ENCODE measurements around the gene TMEM245.

Gene TMEM245

DNA sequence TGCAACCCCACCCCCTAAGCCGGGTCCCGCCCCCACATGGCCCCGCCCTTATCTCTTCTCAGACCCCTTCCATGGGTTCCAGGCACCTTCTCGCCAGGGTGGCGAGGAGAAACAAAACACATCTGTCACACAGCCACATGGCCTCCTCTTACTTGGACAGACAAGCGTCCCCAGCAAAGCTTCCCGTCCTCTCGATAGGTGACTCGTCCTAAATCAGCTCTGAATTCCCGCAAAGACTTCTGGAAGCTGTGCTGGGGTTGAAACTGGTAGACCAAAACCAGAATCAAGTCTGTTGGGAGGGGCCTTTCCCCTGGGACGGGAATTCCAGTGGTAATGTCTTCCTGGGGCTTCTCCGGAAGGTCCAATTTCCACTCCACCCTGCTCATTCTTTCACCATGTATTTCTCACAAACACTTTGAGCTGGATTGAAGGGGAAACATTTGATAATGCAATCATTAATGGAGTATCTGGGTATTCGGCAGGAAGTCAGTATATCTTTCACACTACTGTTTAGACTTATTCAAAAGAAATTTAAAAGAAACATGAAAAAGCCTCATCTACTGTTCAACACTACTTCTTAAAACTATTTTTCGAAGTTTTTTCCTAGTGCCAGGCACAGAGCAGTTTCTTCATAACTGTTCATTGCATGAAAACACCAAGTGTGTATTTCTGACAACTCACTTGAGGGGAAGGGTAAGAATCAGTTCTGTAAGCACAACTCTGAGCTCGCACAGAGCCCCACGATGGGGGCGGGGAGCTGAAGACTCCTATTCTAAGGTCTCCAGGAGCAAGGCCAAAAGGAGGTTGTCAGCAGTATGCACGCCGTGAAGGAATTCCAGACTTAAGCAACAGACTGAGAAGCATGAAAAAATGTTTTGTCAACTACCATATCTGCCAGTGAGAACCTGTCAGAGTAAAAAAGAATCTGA, 105.8 kb downstream of the TMEM245 start:
- Histone ChIP-seq H3K9me3 (ENCODE audit: control extremely low read depth in 1 of 5, control insufficient read depth in 4 of 5, insufficient read depth in 2 of 5, low read depth in 1 of 5, low read length in 4 of 5) (no peaks in the 10 kb centered on the region), H3K27ac (ENCODE audit: insufficient read depth in 1 of 2, low read depth in 1 of 2, low read length in 2 of 2, poor library complexity in 1 of 2, severe bottlenecking in 2 of 2) (no peak overlapping the region), H3K4me3 (ENCODE audit: control insufficient read depth in 1 of 7, extremely low read depth in 1 of 7, insufficient read depth in 4 of 7, low read depth in 2 of 7, low read length in 6 of 7) (peak overlapping the region; percentile 4 to 83 (median 52)), H3K4me1 (ENCODE audit: control extremely low read depth in 1 of 4, control insufficient read depth in 4 of 4, insufficient read depth in 4 of 4, low read length in 3 of 4) (peaks cover 9 to 24% (median 14%) of the 10 kb centered on the region in 4 experiments), H3K27me3 (replicated peaks in 2 of 5; ENCODE audit: control insufficient read depth in 4 of 5, insufficient read depth in 5 of 5, low read length in 4 of 5) (peaks cover 0 to 9% (median 0%) of the 10 kb centered on the region in 5 experiments), H3K36me3 (ENCODE audit: control insufficient read depth in 4 of 4, insufficient read depth in 4 of 4, low read length in 3 of 4) (peaks cover 0 to 4% (median 3%) of the 10 kb centered on the region in 4 experiments)
- ChIA-PET POLR2A (no interaction called here), CTCF (no interaction called here)
- DNase-seq, result no peak
- WGBS (ENCODE audit: insufficient coverage), result 56% methylated on average over 11 of the region's 19 CpGs

DNA sequence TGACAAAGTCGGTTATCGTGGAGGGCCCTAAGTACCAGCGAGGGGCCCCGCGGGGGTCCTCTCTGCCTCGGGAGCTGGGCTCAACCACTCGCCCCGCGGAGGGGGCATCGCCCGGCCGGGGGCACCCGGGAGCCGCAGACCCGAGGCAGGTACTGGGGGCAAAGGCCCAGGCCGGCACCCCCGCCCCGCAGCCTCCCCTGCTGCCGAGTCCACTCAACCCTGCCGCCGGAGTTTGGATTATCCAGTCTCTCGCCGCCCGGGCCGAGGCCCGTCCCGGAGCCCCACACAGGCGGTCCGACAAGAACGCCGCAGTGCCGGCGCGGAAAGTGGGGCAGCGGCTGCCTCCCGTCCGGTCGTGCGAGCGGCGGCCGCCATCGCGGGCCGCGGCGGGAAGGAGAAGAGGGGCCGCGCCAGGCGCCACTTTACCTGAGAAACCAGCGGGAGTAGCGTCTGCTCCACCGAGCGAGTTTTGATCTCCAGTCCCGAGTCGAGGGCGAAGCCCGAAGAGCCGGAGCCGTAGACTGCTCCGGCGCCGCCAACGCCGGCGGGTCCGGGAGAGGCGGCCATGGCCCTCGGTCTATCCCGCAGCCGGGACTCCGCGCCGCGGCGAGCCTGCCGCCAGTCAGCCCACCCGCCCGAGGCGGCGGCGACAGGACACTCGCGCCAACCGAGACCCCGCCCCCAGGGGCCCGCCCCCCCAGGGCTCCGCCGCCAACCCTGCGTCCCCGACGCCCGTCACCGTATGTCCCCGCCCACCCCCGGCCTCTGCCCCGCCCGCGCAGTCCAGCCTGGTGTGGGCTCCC, 106.7 kb downstream of the TMEM245 start, which contains the start of gene CTNNAL1:
CTNNAL1 (minus strand) TSS at position 624 of the 803 bp plus-strand sequence; CDS start at position 567, 57 bp downstream.
- Histone ChIP-seq H3K36me3 (ENCODE audit: control insufficient read depth in 4 of 4, insufficient read depth in 4 of 4, low read length in 3 of 4) (peaks cover 0 to 3% (median 1%) of the 10 kb centered on the region in 4 experiments), H3K4me3 (ENCODE audit: control insufficient read depth in 1 of 7, extremely low read depth in 1 of 7, insufficient read depth in 4 of 7, low read depth in 2 of 7, low read length in 6 of 7) (peak within 1 kb of the TSS; percentile 69 to 86 (median 83)), H3K27me3 (replicated peaks in 2 of 5; ENCODE audit: control insufficient read depth in 4 of 5, insufficient read depth in 5 of 5, low read length in 4 of 5) (peaks cover 0 to 9% (median 0%) of the 10 kb centered on the region in 5 experiments), H3K4me1 (ENCODE audit: control extremely low read depth in 1 of 4, control insufficient read depth in 4 of 4, insufficient read depth in 4 of 4, low read length in 3 of 4) (peaks cover 9 to 24% (median 14%) of the 10 kb centered on the region in 4 experiments), H3K9me3 (ENCODE audit: control extremely low read depth in 1 of 5, control insufficient read depth in 4 of 5, insufficient read depth in 2 of 5, low read depth in 1 of 5, low read length in 4 of 5) (no peaks in the 10 kb centered on the region), H3K27ac (ENCODE audit: insufficient read depth in 1 of 2, low read depth in 1 of 2, low read length in 2 of 2, poor library complexity in 1 of 2, severe bottlenecking in 2 of 2) (peak within 1 kb of the TSS in 1 of 2 experiments; percentile 63)
- ChIA-PET POLR2A (no interaction called here), CTCF (no interaction called here)
- under 1% methylated on average over 80 of the region's 99 CpGs for WGBS (ENCODE audit: insufficient coverage)
- DNase-seq, result peak; percentile 85 to 89 (median 88)

DNA sequence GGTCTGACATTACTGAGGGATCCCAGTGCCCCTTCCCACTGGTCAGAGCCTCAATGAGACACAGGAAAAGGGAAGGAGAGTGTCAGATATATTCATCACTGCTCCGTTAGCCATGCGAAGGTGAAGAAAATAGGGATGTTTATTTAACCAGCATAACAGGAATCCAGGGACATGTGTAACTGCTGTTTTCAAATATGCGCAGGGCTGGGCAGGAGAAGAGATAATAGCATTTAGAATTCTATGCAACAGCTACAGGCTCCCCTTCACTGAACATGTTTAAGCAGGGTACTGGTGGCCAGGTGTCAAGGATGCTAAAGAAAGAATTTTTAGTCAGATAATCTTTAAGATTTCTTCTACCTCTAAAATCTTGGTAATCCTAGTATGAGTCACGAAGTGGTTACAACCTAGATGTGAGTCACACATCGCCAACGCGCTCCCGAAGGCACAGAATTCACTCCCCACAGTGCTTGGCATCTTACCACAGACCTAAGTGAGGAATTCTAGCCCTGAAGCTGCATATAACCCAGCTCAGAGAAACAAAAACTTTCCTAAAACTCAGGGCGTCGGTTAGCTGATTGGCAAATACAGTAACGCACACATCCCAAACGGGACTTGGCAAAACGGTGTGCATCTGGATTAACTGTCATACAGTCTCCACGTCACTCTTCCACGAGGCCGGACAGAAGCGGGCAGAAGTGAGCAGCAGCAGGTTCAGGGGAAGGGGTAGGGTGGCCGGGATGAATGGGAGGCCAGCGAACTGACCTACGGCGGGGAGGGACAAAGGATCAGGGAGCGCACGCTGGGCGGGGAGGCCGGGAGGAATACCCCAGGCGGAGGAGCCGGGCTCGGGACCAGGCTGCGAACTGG, 107.5 kb downstream of the TMEM245 start:
- WGBS (ENCODE audit: insufficient coverage), result 10% methylated on average over 24 of the region's 29 CpGs
- Histone ChIP-seq H3K27ac (ENCODE audit: insufficient read depth in 1 of 2, low read depth in 1 of 2, low read length in 2 of 2, poor library complexity in 1 of 2, severe bottlenecking in 2 of 2) (peak overlapping the region in 1 of 2 experiments; percentile 63), H3K4me1 (ENCODE audit: control extremely low read depth in 1 of 4, control insufficient read depth in 4 of 4, insufficient read depth in 4 of 4, low read length in 3 of 4) (peaks cover 9 to 24% (median 14%) of the 10 kb centered on the region in 4 experiments), H3K4me3 (ENCODE audit: control insufficient read depth in 1 of 7, extremely low read depth in 1 of 7, insufficient read depth in 4 of 7, low read depth in 2 of 7, low read length in 6 of 7) (peak overlapping the region; percentile 69 to 86 (median 83)), H3K36me3 (ENCODE audit: control insufficient read depth in 4 of 4, insufficient read depth in 4 of 4, low read length in 3 of 4) (no peaks in the 10 kb centered on the region), H3K9me3 (ENCODE audit: control extremely low read depth in 1 of 5, control insufficient read depth in 4 of 5, insufficient read depth in 2 of 5, low read depth in 1 of 5, low read length in 4 of 5) (no peaks in the 10 kb centered on the region), H3K27me3 (replicated peaks in 2 of 5; ENCODE audit: control insufficient read depth in 4 of 5, insufficient read depth in 5 of 5, low read length in 4 of 5) (peaks cover 0 to 9% (median 0%) of the 10 kb centered on the region in 5 experiments)
- ChIA-PET CTCF (no interaction called here), POLR2A (no interaction called here)
- DNase-seq, result peak; percentile 65 to 86 (median 80)

DNA sequence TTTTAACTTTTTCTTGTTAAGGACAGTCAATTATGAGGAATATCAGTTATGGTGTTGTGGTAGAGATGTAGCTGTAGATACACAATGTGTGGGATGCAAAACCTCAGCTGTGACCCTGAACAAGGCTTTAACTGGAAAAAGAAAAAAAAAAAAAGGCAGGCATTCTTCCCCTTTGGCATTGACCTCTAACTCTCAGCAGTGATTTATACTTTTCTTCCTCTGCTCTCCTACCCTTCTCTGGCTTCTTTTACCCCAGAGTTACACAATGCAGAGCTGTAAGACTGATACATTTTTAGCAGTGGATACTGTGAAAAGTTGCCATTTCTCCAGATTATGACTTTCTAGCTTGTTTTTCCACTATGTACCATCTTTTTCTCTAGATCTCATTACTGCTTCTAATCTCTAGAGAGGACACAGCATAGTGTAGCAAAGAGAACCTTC, 108.5 kb downstream of the TMEM245 start:
- no peak overlapping the region for H3K27ac ChIP-seq (ENCODE audit: insufficient read depth in 1 of 2, low read depth in 1 of 2, low read length in 2 of 2, poor library complexity in 1 of 2, severe bottlenecking in 2 of 2)
- CTCF ChIA-PET, result no interaction called here
- peaks cover 9 to 24% (median 14%) of the 10 kb centered on the region in 4 experiments for H3K4me1 ChIP-seq (ENCODE audit: control extremely low read depth in 1 of 4, control insufficient read depth in 4 of 4, insufficient read depth in 4 of 4, low read length in 3 of 4)

DNA sequence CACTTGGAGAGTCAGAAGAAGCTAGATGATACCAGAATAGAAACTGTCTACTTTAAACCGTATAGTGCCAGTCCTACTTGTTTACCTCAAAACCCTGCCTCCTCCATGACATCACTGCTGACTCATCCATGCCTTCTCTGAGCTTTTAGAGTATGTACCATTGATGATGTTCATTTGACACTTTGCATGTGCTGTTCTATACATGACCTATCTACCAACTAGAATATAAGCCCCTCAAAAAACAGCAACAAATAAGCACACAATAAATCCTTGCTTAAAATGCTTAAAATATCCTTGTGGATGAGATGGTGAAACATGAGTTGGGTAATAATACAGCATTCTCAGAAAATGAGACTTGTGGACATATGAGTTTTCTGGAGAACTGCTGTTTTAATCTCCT, 109.0 kb downstream of the TMEM245 start:
- H3K9me3 ChIP-seq (ENCODE audit: control extremely low read depth in 1 of 5, control insufficient read depth in 4 of 5, insufficient read depth in 2 of 5, low read depth in 1 of 5, low read length in 4 of 5), result no peaks in the 10 kb centered on the region
- peaks cover 0 to 9% (median 0%) of the 10 kb centered on the region in 5 experiments for H3K27me3 ChIP-seq (replicated peaks in 2 of 5; ENCODE audit: control insufficient read depth in 4 of 5, insufficient read depth in 5 of 5, low read length in 4 of 5)
- ChIA-PET CTCF (no interaction called here), POLR2A (interaction anchor here (0.7 kb wide), 1 partner anchor 131 kb away, joined by 4 read pairs; no protein-coding TSS in a partner anchor)
- H3K4me3 ChIP-seq (ENCODE audit: control insufficient read depth in 1 of 7, extremely low read depth in 1 of 7, insufficient read depth in 4 of 7, low read depth in 2 of 7, low read length in 6 of 7), result no peak overlapping the region
- WGBS (ENCODE audit: insufficient coverage), result no CpG with 5 or more reads among the region's 1 CpG
- peak; percentile 33 to 76 (median 65) for DNase-seq
- H3K36me3 ChIP-seq (ENCODE audit: control insufficient read depth in 4 of 4, insufficient read depth in 4 of 4, low read length in 3 of 4), result no peaks in the 10 kb centered on the region
- peaks cover 9 to 24% (median 14%) of the 10 kb centered on the region in 4 experiments for H3K4me1 ChIP-seq (ENCODE audit: control extremely low read depth in 1 of 4, control insufficient read depth in 4 of 4, insufficient read depth in 4 of 4, low read length in 3 of 4)
- no peak overlapping the region for H3K27ac ChIP-seq (ENCODE audit: insufficient read depth in 1 of 2, low read depth in 1 of 2, low read length in 2 of 2, poor library complexity in 1 of 2, severe bottlenecking in 2 of 2)

More for the DNA sequence above, 108.5 kb downstream of the TMEM245 start:
- DNase-seq, result no peak
- H3K36me3 ChIP-seq (ENCODE audit: control insufficient read depth in 4 of 4, insufficient read depth in 4 of 4, low read length in 3 of 4), result no peaks in the 10 kb centered on the region
- H3K4me3 ChIP-seq (ENCODE audit: control insufficient read depth in 1 of 7, extremely low read depth in 1 of 7, insufficient read depth in 4 of 7, low read depth in 2 of 7, low read length in 6 of 7), result no peak overlapping the region
- peaks cover 0 to 9% (median 0%) of the 10 kb centered on the region in 5 experiments for H3K27me3 ChIP-seq (replicated peaks in 2 of 5; ENCODE audit: control insufficient read depth in 4 of 5, insufficient read depth in 5 of 5, low read length in 4 of 5)
- POLR2A ChIA-PET, result no interaction called here
- no peaks in the 10 kb centered on the region for H3K9me3 ChIP-seq (ENCODE audit: control extremely low read depth in 1 of 5, control insufficient read depth in 4 of 5, insufficient read depth in 2 of 5, low read depth in 1 of 5, low read length in 4 of 5)

DNA sequence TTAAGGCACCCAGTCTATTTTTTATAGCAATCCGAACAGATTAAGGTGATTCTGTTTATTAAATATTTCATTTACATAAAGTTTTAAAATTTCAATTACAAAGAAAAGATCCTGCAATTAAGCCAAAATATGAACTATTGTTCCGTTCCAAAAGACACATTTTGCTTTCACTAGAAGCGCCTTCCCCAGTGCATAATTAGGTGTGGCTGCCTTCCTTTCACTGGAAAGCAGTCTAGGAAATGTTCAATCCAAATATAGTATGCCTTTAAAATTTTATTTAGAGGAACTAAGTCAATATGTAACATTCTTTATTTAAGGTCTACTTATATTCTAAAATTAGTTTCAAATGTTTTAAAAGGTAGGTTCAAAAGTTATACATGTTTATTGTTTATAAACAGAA, 114.1 kb downstream of the TMEM245 start:
- Histone ChIP-seq H3K27me3 (replicated peaks in 2 of 5; ENCODE audit: control insufficient read depth in 4 of 5, insufficient read depth in 5 of 5, low read length in 4 of 5) (peaks cover 0 to 6% (median 0%) of the 10 kb centered on the region in 5 experiments), H3K4me3 (ENCODE audit: control insufficient read depth in 1 of 7, extremely low read depth in 1 of 7, insufficient read depth in 4 of 7, low read depth in 2 of 7, low read length in 6 of 7) (no peak overlapping the region), H3K4me1 (ENCODE audit: control extremely low read depth in 1 of 4, control insufficient read depth in 4 of 4, insufficient read depth in 4 of 4, low read length in 3 of 4) (peaks cover 0 to under 1% (median 0%) of the 10 kb centered on the region in 4 experiments), H3K27ac (ENCODE audit: insufficient read depth in 1 of 2, low read depth in 1 of 2, low read length in 2 of 2, poor library complexity in 1 of 2, severe bottlenecking in 2 of 2) (no peak overlapping the region), H3K36me3 (ENCODE audit: control insufficient read depth in 4 of 4, insufficient read depth in 4 of 4, low read length in 3 of 4) (no peaks in the 10 kb centered on the region), H3K9me3 (ENCODE audit: control extremely low read depth in 1 of 5, control insufficient read depth in 4 of 5, insufficient read depth in 2 of 5, low read depth in 1 of 5, low read length in 4 of 5) (peaks cover 6 to 31% (median 17%) of the 10 kb centered on the region in 5 experiments)
- no peak for DNase-seq
- ChIA-PET POLR2A (no interaction called here), CTCF (no interaction called here)
- no CpG with 5 or more reads among the region's 3 CpGs for WGBS (ENCODE audit: insufficient coverage)
